GM10847 (cell line): ENCODE data around the gene ACTR5.
A peak's percentile ranks its signal among the peaks of the same experiment; 100 is the strongest.

Experiments
- POLR2A ChIP-seq: IDR thresholded peaks from 2 replicates; pipeline ENCODE4 v1.6.1; 2011; ENCODE audit not compliant: insufficient read length; ENCODE audit errors: extremely low read depth

Gene ACTR5

GRCh38 chr20:38748097-38748860 lies at the start of gene ACTR5:
Gene ACTR5, plus strand, starts transcription at chr20:38748460. Its CDS starts 19 bp downstream, at chr20:38748479.
- TF ChIP-seq POLR2A = peak; percentile 67

- TF ChIP-seq POLR2A = no peak
Observed at GRCh38 chr20:38698541-38698940, 49.7 kb upstream of the ACTR5 start.

GRCh38 chr20:38700141-38700540 lies 48.1 kb upstream of the ACTR5 start:
- TF ChIP-seq POLR2A = no peak

DNA sequence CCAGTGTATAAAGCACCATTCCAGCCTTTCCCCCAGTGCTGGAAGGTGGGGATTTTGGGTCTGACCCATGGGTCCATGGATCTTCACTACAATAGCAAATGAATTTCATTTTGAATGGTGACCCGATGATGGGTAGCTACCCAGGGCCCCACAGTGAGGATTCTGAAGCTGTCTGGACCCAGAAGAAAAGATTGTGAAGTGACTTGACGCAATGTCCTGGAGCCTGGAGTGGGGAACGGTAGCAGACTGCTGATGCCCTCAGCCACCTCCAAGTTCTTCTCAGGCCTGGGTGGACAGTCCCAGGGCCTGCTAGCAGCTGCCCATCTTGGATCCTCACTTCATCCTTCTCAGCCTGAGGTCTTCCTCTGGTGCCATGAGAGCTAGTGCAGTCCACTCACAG lies 47.3 kb upstream of the ACTR5 start:
- no peak for TF ChIP-seq POLR2A

DNA sequence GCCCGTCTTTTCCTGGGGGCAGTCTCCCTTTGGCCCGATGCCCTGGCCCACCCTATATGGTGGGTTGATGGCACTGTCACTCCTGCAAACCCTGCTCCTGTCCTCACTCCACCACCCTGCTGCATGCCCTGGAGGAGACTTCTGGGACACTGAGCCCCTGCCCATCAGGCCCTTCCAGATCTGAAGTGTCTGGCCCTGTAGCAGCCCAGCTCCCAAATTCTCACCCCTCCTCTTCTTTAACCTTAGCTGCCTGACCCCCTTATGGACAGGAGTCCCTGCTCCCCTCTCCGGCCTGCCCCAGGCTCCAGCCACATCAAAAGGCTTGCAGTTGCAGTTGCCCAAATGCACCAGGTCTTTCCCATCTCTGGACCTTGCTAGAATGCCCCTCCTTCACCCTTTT lies 44.7 kb upstream of the ACTR5 start:
- TF ChIP-seq POLR2A = no peak

DNA sequence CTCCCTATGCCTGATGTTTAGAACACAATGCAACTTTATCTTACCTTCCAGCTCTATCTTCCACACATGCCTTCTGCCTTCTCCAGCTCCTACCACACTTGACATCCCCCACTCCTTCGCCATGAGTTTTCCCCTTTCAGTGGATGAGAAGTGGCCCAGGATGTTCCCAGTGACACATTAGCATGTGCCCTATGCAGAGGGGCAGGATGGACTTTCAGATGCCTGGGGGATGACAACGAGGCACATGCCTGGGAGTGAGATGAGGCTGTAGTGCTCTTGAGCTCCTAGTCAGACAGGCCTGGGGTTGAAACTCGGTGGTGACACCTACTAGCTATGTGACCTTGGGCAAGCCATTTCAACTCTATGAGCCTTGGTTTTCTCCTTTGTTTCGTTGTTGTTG lies 44.1 kb upstream of the ACTR5 start:
- TF ChIP-seq POLR2A = no peak

DNA sequence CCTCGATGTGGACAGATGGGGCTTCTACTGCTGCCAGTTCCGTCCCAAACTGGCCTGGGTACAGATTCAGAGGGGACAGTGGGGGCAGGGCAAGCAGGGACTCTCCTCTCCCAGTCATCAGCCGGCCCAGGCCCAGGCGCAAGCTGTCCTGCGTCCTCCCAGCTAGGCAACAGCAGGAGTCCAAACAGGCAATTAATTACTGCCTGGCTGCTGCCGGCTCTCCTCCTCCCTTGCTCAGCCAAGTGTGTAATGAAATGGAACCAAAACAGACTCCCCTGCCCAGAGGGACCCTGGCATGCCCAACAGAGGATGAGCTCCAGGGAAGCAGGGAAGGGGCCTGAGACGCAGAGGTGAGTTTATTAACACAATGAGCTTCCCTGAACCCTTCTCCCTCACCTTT lies 41.8 kb upstream of the ACTR5 start:
- TF ChIP-seq POLR2A = no peak

- TF ChIP-seq POLR2A = no peak
Observed at GRCh38 chr20:38714308-38714707, 34.0 kb upstream of the ACTR5 start.

GRCh38 chr20:38715646-38716045 lies 32.6 kb upstream of the ACTR5 start:
- no peak for TF ChIP-seq POLR2A

DNA sequence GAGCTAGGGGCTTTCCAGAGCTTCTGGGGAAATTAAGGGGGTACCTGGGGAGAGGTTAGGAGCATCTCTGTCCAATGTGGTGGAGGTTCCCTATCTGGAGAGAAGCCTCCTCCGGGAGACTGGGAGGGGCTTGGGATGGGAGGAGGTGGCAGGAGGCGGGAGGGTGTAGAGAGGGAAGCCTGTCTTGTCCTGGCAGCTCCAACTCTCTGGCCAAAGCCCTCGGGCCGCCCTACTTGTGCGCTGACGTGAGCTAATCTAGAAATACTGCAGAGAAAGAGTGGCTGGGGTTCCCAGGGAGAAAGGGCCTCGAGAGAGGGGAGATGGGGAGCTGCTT lies 25.6 kb upstream of the ACTR5 start:
- no peak for TF ChIP-seq POLR2A

DNA sequence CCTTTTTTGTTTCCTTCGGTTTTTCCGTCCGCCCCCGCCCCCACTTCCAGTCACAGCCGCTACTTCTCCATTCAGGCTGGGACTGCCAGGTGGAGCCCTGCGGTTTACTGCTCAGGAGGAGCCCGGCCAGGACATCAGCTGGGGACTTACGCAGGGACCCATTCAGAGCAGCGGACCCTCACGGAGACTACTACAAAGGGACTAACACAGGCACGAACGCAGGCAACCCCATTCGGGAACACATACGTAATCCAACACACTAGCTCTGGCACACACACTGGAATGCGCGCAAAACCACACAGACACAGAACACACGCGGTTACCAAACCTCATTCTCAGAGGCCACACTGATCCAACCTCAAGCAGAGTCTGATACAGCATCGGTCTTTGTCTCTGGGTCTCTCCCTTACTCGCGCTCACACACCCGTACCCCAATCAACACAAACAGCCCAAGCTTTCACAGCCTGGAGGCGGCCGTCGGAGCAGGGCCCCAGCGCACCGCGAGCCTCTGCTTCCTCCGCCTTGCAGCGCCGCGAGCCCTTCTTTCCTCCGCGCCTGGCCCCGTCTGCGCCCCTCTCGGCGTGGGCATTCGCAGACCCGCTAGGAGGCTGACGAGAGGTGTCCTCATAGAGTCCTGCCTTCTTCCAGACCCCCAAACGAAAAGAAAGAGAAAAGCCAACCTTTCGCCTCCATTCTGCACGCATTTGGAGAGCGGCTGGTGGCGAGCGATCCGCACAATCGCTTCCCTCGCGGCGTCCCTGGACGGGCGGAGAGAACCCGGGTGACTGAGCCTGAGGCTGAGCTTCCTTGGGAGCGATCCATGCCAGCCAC lies 25.0 kb upstream of the ACTR5 start:
- TF ChIP-seq POLR2A = no peak

- no peak for TF ChIP-seq POLR2A
Observed at GRCh38 chr20:38723848-38724625, 24.2 kb upstream of the ACTR5 start, which contains the start of gene SLC32A1. Gene SLC32A1, plus strand, starts transcription at chr20:38724486. Its CDS starts 239 bp downstream, at chr20:38724725.

DNA sequence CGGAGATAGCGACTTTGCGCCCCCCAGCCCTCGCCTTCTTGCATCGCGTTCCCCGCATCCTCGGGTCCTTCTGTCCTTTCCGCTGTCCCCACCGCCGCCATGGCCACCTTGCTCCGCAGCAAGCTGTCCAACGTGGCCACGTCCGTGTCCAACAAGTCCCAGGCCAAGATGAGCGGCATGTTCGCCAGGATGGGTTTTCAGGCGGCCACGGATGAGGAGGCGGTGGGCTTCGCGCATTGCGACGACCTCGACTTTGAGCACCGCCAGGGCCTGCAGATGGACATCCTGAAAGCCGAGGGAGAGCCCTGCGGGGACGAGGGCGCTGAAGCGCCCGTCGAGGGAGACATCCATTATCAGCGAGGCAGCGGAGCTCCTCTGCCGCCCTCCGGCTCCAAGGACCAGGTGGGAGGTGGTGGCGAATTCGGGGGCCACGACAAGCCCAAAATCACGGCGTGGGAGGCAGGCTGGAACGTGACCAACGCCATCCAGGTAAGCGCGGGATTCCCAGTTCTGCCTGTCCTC lies 23.6 kb upstream of the ACTR5 start:
- no peak for TF ChIP-seq POLR2A

DNA sequence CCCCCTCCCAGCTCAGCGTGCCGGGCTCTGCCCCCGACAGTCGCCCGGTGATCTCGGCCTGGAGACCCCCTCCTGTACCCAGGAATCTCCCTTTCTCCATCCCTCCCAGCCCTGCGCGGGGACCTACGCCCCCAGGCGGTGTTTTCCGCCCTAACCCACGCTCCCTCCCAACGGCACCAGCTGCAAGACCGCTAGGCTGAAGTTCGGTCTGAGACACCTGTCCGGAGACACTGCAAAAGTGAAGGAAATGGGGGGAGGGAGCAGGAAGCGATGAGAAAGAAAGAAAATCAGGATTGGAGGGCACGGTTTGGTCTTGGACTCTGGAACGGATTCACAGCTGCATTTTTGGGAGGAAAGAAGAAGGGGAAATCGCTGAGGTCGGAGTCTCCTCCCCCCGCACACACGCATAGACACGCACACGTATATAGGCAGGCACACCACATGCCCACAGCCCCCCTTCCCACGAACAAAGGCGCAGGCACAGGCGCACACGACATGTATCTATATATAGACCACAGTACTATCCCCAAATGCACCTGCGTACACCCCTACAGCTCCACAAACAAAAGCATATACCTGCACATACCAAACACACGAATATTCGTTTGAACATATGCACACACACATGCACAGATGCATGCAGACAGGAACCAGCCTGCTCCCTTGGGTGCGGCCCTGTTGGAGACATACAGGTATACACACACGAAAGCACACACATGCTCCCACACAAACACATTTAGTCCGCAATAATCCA lies 22.9 kb upstream of the ACTR5 start:
- no peak for TF ChIP-seq POLR2A
